ENCODE measurements around the gene PHF1.
"Not testable (repeated sequence)": the region's sequence is repeated elsewhere in the genome, so short reads cannot be mapped to it uniquely, and the experiment has no call there.

The PHF1 gene

GRCh38 chr6:33391922-33392594 is 18.8 kb upstream of the PHF1 start:
- DNase-seq: no peak

- DNase-seq: no peak
Observed at GRCh38 chr6:33392595-33392948, 18.2 kb upstream of the PHF1 start.

- DNase-seq: no peak
Observed at GRCh38 chr6:33392979-33393378, 17.8 kb upstream of the PHF1 start.

DNA sequence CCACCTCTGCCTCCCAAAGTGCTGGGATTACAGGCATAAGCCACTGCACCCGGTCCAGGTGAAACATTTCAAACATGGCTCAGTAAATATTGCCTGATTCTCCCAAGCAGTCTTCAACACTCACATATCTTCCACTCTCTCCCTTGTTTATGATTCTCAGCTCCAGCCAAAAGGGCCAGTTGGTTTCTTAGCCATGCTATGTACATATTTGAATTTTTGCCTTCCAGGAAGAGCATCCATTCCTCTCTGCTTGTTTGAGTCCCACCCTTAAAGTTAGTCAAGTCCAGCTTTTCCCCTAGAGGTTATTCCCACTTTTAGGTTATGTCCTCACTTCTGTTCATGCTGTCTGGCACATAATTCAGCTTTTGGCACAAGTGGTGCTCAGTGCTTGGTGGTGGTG is 13.3 kb upstream of the PHF1 start:
- no peak for DNase-seq

DNA sequence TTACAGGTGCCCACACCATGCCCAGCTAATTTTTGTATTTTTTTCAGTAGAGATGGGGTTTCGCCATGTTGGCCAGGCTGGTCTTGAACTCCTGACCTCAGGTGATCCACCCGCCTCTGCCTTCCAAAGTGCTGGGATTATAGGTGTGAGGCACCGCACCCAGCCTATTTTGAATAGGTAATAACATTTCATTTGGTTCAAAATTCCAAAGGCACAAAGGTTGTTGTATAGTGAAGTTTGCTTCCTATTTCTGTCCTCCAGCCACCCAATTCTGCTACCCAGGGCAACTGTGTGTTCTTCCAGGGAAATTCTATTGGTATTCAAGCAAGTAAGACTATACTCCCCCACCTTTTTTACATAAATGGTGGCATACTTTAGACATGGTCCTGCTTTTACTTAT is 12.2 kb upstream of the PHF1 start:
- DNase-seq: not testable (repeated sequence)

DNA sequence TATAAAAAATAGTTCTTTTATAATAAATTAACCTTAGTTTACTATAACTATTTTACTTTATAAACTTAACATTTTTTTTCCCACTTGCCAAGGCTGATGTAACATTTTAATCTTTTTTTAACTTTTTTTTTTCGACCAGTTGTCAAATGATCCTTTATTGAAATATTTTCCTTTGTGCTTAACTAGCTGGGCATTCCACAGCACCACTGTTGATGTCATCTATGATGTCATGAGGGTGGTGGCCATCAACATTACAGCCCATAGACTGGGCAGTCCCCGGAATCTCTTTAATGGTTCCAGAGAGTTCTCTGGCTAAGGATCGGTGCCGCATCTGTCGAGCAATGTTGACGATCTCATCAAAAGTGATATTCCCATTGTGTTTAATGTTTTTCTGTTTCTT is 10.9 kb upstream of the PHF1 start:
- DNase-seq: not testable (repeated sequence)

- no peak for DNase-seq
Observed at GRCh38 chr6:33404884-33405283, 5.9 kb upstream of the PHF1 start.

DNA sequence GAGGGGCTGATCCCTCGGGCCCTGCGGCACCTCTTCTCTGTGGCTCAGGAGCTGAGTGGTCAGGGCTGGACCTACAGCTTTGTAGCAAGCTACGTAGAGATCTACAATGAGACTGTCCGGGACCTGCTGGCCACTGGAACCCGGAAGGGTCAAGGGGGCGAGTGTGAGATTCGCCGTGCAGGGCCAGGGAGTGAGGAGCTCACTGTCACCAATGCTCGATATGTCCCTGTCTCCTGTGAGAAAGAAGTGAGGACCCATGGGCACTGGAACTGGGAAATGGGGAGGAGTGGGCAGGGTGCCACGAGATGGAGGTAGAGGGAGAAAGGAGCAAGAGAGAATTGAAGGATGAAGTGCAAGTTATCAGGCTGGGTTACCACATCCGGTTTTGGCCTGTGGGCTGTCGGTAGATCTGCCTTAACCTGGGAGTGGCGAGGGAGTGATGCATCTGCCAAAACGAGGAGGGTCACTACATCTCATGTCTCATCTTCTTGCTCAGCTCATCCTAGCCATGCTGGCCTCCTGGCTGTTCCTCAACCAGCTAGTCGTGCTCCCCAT is 5.4 kb upstream of the PHF1 start:
- no peak for DNase-seq

DNA sequence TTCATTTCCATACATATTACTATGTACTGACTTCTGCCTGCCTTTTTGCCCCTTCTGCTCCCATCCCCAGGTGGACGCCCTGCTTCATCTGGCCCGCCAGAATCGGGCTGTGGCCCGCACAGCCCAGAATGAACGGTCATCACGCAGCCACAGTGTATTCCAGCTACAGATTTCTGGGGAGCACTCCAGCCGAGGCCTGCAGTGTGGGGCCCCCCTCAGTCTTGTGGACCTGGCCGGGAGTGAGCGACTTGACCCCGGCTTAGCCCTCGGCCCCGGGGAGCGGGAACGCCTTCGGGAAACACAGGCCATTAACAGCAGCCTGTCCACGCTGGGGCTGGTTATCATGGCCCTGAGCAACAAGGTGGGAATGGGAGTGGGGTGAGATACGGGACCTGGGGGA is 4.7 kb upstream of the PHF1 start:
- no peak for DNase-seq

- DNase-seq: no peak
Observed at GRCh38 chr6:33407132-33407718, 3.6 kb upstream of the PHF1 start.

DNA sequence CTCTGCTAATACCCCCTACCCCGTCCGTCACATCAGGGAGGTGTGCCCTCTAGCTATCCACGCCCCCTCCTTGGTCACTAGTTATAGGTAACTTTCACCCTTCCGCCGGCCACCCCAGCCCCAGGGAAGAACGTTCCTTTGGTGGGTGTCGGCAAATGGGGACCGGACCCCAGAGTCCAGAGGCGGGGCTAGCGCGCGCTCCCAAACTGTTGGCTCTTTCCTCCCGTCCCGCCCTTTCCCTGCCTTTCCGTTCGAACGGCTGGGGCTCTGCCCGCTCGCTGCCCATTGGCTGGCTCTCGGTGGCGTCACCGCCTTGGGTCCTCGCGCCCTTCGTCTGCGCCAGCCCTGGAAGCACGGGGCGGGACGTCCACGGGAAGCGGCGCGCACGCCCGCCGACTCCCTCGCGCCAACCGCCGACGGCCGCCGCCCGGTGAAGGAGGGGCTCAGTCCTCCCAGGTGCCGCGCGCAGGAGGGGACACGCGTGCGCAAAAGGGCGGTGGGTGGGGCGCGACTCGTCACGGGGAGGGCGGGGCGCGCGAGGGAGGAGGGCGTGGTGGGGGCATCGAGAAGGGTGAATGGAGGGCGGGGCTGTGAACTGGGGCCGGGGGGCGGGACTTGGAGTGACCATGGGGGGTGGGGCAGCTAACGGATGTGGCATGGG is 634 bp upstream of the PHF1 start:
- peak; percentile 92 for DNase-seq

DNA sequence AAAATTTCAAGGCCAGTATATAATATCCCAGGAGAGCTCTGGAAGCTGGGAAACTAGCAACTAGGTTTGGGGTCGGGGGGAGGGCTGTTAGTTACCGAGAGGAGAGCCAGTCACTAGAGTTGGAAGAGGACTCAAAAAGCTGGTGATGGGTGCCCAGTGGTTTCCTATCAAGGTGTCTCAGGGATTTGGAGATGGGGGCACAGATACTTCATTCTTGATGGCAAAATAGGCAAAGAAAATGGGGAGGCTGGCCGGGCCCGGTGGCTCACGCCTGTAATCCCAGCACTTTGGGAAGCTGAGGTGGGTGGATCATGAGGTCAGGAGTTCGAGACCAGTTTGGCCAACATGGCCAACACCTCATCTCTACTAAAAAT is 805 bp downstream of the PHF1 start:
- no peak for DNase-seq

DNA sequence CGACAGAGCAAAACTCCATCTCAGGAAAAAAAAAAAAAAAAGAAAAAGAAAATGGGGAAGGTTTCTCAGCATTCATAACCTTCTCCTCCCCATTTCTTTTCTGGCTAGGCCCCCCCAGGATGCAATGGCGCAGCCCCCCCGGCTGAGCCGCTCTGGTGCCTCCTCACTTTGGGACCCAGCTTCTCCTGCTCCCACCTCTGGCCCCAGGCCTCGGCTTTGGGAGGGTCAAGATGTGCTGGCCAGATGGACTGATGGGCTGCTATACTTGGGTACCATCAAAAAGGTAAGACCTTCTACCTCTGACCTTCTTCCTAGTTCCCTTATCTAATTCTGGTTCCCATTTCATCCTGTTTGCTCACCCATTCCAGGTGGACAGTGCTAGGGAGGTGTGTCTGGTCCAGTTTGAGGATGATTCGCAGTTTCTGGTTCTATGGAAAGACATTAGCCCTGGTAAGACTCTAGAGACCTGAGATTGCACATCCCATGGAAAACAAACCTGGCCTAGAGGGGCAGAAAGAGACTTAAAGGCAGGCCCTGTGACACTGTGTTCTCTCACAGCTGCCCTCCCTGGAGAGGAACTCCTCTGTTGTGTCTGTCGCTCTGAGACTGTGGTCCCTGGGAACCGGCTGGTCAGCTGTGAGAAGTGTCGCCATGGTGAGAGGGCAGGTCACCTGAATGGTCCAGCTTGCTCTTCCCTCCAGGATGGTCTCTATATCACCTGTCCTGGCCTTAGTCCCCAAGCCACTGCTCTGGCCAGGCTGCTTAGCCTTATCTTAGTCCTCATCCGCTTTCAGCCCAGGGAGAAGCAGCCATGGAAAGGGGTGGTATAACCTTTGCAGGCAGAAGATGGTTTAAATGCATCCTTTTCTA is 1.6 kb downstream of the PHF1 start:
- no peak for DNase-seq

DNA sequence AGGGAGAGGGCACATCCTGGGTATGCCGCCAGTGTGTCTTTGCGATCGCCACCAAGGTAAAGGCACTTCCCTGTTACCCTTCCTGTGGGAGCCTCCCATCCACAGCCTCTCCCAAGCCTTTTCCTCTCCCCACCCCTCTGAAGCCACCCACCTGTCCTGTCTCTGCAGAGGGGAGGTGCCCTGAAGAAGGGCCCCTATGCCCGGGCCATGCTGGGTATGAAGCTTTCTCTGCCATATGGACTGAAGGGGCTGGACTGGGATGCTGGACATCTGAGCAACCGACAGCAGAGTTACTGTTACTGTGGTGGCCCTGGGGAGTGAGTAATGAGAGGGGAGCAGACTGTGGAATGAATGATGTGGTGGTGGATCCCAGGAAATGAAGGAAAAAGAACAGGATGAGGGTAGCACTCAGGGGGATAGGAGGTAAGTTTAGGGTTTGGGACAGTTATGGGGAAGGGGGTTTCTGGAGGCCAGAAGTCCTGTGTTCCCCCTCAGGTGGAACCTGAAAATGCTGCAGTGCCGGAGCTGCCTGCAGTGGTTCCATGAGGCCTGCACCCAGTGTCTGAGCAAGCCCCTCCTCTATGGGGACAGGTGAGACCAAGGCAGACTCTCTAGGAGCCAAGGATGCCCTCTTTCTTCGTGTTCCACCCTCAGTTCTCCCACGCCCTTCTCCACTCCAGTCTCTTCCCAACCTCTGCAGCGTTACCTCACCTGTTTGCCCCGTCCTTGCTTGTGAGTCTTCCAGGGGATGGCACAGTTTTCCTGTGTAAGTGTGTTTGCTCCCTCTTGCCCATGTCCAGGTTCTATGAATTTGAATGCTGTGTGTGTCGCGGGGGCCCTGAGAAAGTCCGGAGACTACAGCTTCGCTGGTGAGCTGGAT is 2.7 kb downstream of the PHF1 start:
- no peak for DNase-seq

GRCh38 chr6:33414592-33415271 is 3.9 kb downstream of the PHF1 start:
- DNase-seq: no peak

GRCh38 chr6:33415831-33416230 is 5.0 kb downstream of the PHF1 start:
- DNase-seq: no peak

GRCh38 chr6:33416386-33417127 is 5.7 kb downstream of the PHF1 start:
- DNase-seq: no peak

DNA sequence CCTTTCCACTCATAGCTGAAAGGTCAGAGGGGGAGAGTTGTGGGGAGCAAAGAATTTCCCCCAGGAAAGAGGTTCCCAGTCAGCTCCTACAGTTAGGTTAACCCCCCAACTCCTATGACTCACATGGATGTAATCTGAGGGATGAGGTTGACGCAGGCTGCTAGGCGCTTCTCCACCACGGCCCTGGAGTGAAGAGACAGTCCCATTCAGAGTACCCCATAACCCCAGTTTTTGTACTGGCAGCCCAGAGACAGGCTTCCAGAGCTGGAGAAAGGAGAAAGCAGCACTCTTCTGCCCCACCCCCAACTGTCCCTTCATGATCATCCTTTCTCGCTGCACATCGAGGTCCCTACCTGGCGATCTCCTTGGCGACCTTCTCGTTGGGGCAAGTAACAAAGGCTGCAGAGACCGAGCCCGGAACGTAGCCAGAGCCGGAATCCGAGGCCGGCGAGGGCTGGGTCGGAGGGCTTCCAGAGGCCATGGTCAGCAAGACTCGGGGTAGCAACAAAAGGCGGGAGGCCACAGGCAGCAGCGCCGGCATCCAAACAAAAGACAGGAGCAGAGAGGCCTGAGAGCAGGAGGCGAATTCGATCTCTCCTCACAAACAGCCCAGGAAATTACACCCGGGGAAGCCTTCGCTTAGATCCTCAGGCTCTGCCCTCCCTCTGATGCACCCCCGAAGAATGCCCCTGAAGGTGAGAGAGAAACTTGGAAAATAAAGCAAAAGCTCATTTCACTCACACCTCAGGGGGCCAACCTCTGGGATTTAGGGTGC is 6.5 kb downstream of the PHF1 start:
- no peak for DNase-seq

- DNase-seq: peak; percentile 98
Observed at GRCh38 chr6:33417903-33418689, 7.3 kb downstream of the PHF1 start, which contains the start of gene CUTA. TSS of gene CUTA (minus strand) at chr6:33418107. CDS start at chr6:33418000, 107 bp downstream.
